ENCODE data around the gene CLRN3.
A peak's percentile ranks its signal among the peaks of the same experiment; 100 is the strongest.

Gene CLRN3

GRCh38 chr10:127909716-127910463 lies 17.1 kb upstream of the CLRN3 start:
- no peaks in the 10 kb centered on the region for H3K4me1 ChIP-seq
- DNase-seq, result no peak
- H3K36me3 ChIP-seq, result no peaks in the 10 kb centered on the region
- TF ChIP-seq CTCF (IDR thresholded peaks at IDR 0.05; ENCODE audit: low read depth, low read length), result no peak
- H3K9me3 ChIP-seq, result no peaks in the 10 kb centered on the region
- no peak overlapping the region for H3K4me3 ChIP-seq (ENCODE audit: low read depth, low read length)
- peaks cover 20% of the 10 kb centered on the region for H3K27me3 ChIP-seq

GRCh38 chr10:127908959-127909267 lies 16.2 kb upstream of the CLRN3 start:
- TF ChIP-seq CTCF (IDR thresholded peaks at IDR 0.05; ENCODE audit: low read depth, low read length), result no peak
- Histone ChIP-seq H3K4me1 (no peaks in the 10 kb centered on the region), H3K36me3 (no peaks in the 10 kb centered on the region), H3K27me3 (peaks cover 20% of the 10 kb centered on the region), H3K9me3 (no peaks in the 10 kb centered on the region), H3K4me3 (ENCODE audit: low read depth, low read length) (no peak overlapping the region)
- no peak for DNase-seq

DNA sequence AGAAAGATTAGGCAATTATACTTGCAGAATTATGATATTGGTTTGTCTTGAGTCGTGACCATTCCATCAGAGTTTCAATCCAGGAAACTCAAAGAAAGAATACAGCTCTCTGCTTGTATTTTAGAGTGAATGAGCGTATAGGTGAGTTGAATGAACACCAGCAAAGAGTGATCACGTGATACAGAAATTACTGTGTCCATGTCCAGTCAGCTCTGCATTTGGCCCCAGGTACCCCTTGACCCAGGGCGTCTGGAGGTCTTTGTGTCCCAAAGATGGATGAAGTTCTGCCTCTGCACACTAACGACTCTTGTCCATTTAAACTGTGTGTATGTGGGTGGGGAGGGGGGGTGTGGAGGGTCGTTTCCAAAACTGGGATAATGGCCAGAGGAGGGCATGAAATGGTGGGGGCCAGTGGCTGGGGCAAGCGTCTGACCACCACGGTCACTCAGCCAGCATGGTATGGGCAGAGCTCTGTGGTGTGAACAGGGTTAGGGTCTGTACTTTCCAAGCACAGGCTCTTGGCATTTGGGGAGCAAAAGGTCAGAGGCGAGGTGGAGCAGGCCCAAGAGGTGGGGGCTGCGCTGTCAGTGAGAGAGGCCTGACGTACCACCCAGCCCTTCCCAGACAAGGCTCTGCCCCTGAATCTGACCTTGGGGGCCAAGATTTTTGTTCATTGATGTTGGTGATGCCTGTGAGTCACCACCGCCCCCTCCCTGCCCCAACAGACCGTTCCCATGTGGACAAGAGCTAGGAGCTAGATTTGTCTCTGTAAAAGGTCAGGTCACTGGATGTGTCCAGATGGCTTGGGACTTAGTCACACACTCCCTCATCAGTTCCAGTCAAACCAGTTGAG lies 15.6 kb upstream of the CLRN3 start:
- no peak for TF ChIP-seq CTCF (IDR thresholded peaks at IDR 0.05; ENCODE audit: low read depth, low read length)

GRCh38 chr10:127907411-127908105 lies 14.8 kb upstream of the CLRN3 start:
- peaks cover 20% of the 10 kb centered on the region for H3K27me3 ChIP-seq
- DNase-seq, result no peak
- H3K9me3 ChIP-seq, result no peaks in the 10 kb centered on the region
- no peaks in the 10 kb centered on the region for H3K36me3 ChIP-seq
- H3K4me1 ChIP-seq, result no peaks in the 10 kb centered on the region
- H3K4me3 ChIP-seq (ENCODE audit: low read depth, low read length), result peak overlapping the region; percentile 37
- TF ChIP-seq CTCF (IDR thresholded peaks at IDR 0.05; ENCODE audit: low read depth, low read length), result no peak

More for the DNA sequence above, 15.6 kb upstream of the CLRN3 start:
- no peak overlapping the region; the same call in 1 of the 2 replicates for H3K4me3 ChIP-seq (ENCODE audit: low read depth, low read length)
- no peaks in the 10 kb centered on the region for H3K36me3 ChIP-seq
- H3K4me1 ChIP-seq, result no peaks in the 10 kb centered on the region
- no peaks in the 10 kb centered on the region for H3K9me3 ChIP-seq
- no peak for DNase-seq
- H3K27me3 ChIP-seq, result peaks cover 20% of the 10 kb centered on the region

GRCh38 chr10:127906548-127907377 lies 14.0 kb upstream of the CLRN3 start, which contains the start of gene PTPRE:
TSS of gene PTPRE (plus strand) at chr10:127907103. CDS start at chr10:128040882, 133,779 bp downstream.
- Histone ChIP-seq H3K4me1 (no peaks in the 10 kb centered on the region), H3K36me3 (no peaks in the 10 kb centered on the region), H3K4me3 (ENCODE audit: low read depth, low read length) (peak within 1 kb of the TSS; percentile 37), H3K27me3 (peaks cover 20% of the 10 kb centered on the region), H3K9me3 (no peaks in the 10 kb centered on the region)
- peak; percentile 74 for DNase-seq
- TF ChIP-seq CTCF (IDR thresholded peaks at IDR 0.05; ENCODE audit: low read depth, low read length), result peak; percentile 29

Data from BE2C (cell line).